BE2C (cell line): ENCODE data around the gene MBD5.

Source experiments
- DNase-seq: peaks from one replicate; pipeline ENCODE4 v3.0.0-alpha.2; 2020
- H3K27me3 ChIP-seq: fragments of 250-450 bp; sonication (Bioruptor Pico); 2 replicates; pipeline ENCODE4 v1.5.1; 2020; ENCODE audit warnings: mild to moderate bottlenecking
- H3K36me3 ChIP-seq: fragments of 250-450 bp; sonication (Bioruptor Pico); 2 replicates; pipeline ENCODE4 v1.5.1; 2020; ENCODE audit warnings: mild to moderate bottlenecking
- H3K4me1 ChIP-seq: fragments of 250-450 bp; sonication (Bioruptor Pico); 2 replicates; pipeline ENCODE4 v1.5.1; 2020
- H3K4me3 ChIP-seq: 2 replicates; pipeline ENCODE4 v1.5.1; 2011; ENCODE audit warnings: low read depth, low read length
- H3K9me3 ChIP-seq: fragments of 250-450 bp; sonication (Bioruptor Pico); 2 replicates; pipeline ENCODE4 v1.5.1; 2020
- CTCF ChIP-seq: IDR thresholded peaks from 2 replicates; pipeline ENCODE4 v1.5.1; 2012; ENCODE audit warnings: mild to moderate bottlenecking, low read depth, low read length

Gene MBD5

GRCh38 chr2:148521181-148521580, 500.3 kb downstream of the MBD5 start:
- Histone ChIP-seq H3K4me3 (no peak overlapping the region), H3K36me3 (no peaks in the 10 kb centered on the region), H3K9me3 (no peaks in the 10 kb centered on the region), H3K27me3 (no peaks in the 10 kb centered on the region), H3K4me1 (no peaks in the 10 kb centered on the region)
- no peak for DNase-seq
- TF ChIP-seq CTCF: no peak

GRCh38 chr2:148523315-148523714, 502.4 kb downstream of the MBD5 start:
- Histone ChIP-seq H3K27me3 (no peaks in the 10 kb centered on the region), H3K36me3 (no peaks in the 10 kb centered on the region), H3K4me1 (no peaks in the 10 kb centered on the region), H3K9me3 (no peaks in the 10 kb centered on the region), H3K4me3 (no peak overlapping the region)
- DNase-seq: no peak
- no peak for TF ChIP-seq CTCF

GRCh38 chr2:148524519-148524919, 503.6 kb downstream of the MBD5 start:
- DNase-seq: no peak
- no peaks in the 10 kb centered on the region for H3K27me3 ChIP-seq
- H3K4me3 ChIP-seq: no peak overlapping the region
- no peaks in the 10 kb centered on the region for H3K9me3 ChIP-seq
- TF ChIP-seq CTCF: no peak
- H3K4me1 ChIP-seq: no peaks in the 10 kb centered on the region
- H3K36me3 ChIP-seq: no peaks in the 10 kb centered on the region

- no peaks in the 10 kb centered on the region for H3K4me1 ChIP-seq
- no peaks in the 10 kb centered on the region for H3K27me3 ChIP-seq
- H3K9me3 ChIP-seq: no peaks in the 10 kb centered on the region
- no peak for TF ChIP-seq CTCF
- no peak overlapping the region for H3K4me3 ChIP-seq
- H3K36me3 ChIP-seq: no peaks in the 10 kb centered on the region
- no peak for DNase-seq
Observed at GRCh38 chr2:148525130-148525529, 504.2 kb downstream of the MBD5 start.

- Histone ChIP-seq H3K4me1 (no peaks in the 10 kb centered on the region), H3K4me3 (no peak overlapping the region), H3K27me3 (no peaks in the 10 kb centered on the region), H3K9me3 (no peaks in the 10 kb centered on the region), H3K36me3 (no peaks in the 10 kb centered on the region)
- TF ChIP-seq CTCF: no peak
- no peak for DNase-seq
Observed at GRCh38 chr2:148526509-148527346, 505.8 kb downstream of the MBD5 start.
